ENCODE measurements around the gene SVOP.

GRCh38 chr12:109044241-109044640 lies 23.4 kb upstream of the SVOP start:
- TF ChIP-seq CTCF (conservative IDR thresholded peaks at IDR 0.05; ENCODE audit: low read length) (no peak), EZH2phosphoT487 (IDR thresholded peaks at IDR 0.05; ENCODE audit: borderline replicate concordance) (no peak)
